ENCODE measurements around the gene DTX2. TPM values are rescaled to one million over a fixed set of nuclear protein-coding genes. Genes with fewer than 3 reads are reported as not detected.
"Not testable (repeated sequence)": the region's sequence is repeated elsewhere in the genome, so short reads cannot be mapped to it uniquely, and the experiment has no call there.

Gene DTX2
- total RNA-seq, 1 donor from 2014 or later = 23.3 TPM

DNA sequence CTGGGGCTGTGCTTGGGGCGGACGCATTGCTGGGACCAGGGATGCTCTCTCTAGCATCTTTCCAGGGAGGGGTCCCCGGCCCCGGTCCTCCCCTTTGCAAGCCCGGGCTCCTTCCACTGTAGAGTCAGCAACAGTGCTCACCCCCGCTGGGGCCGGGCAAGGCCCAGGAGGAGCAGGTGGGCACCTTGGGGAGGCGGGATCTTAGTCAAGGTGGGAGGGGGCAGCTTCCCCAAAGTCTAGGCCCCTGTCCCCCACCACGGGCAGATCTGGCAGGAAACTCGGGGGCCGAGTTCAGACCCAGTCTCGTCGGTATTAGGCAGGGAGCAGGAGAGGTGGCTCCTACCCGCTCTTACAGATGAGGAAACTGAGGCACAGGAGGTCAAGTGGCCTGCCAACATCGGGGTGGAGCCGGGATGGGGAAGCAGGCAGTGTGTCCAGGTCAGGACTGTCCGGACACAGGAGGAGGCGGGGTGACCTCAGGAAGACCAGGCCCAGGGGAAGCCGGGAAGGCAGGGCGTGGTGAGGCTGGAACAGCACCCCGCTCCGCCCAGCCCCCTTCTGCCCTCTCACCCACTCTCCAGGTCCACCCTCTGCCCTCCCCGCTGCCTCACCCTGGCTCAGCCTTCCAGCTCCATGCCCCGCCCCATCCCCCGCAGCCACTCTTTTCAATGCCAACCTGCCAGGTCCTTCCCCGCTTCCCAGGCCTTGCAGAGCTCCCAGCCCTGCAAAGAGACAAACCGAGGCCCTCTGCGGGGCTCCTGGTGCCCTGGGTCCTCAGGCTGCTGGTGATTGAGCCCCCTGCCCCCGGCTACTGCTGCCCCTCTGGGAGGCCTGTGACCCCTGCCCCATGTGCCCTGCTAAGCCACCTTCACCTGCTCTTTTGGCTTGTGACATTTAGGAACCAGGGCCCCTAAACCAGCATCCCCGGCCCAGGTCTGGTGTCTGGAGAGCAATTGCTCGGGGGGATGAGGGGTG, 50.7 kb downstream of the DTX2 start:
- not testable (repeated sequence) for H3K4me1 Mint-ChIP-seq (ENCODE audit: low read depth, unreplicated experiment); H3K27me3 Mint-ChIP-seq (ENCODE audit: unreplicated experiment); H3K36me3 Mint-ChIP-seq (ENCODE audit: unreplicated experiment); H3K9me3 Mint-ChIP-seq (ENCODE audit: unreplicated experiment); H3K4me3 Mint-ChIP-seq (ENCODE audit: unreplicated experiment); DNase-seq; H3K27ac Mint-ChIP-seq (ENCODE audit: unreplicated experiment)

GRCh38 chr7:76512941-76513816, 51.7 kb downstream of the DTX2 start:
- no peak overlapping the region for H3K4me3 Mint-ChIP-seq (ENCODE audit: unreplicated experiment)
- H3K27ac Mint-ChIP-seq (ENCODE audit: unreplicated experiment) = peak overlapping the region; percentile 55
- peaks cover 2% of the 10 kb centered on the region for H3K27me3 Mint-ChIP-seq (ENCODE audit: unreplicated experiment)
- H3K4me1 Mint-ChIP-seq (ENCODE audit: low read depth, unreplicated experiment) = peaks cover 2% of the 10 kb centered on the region
- DNase-seq = peak; percentile 64
- no peaks in the 10 kb centered on the region for H3K36me3 Mint-ChIP-seq (ENCODE audit: unreplicated experiment)
- H3K9me3 Mint-ChIP-seq (ENCODE audit: unreplicated experiment) = peaks cover 6% of the 10 kb centered on the region
- TF ChIP-seq, protein P1, sequence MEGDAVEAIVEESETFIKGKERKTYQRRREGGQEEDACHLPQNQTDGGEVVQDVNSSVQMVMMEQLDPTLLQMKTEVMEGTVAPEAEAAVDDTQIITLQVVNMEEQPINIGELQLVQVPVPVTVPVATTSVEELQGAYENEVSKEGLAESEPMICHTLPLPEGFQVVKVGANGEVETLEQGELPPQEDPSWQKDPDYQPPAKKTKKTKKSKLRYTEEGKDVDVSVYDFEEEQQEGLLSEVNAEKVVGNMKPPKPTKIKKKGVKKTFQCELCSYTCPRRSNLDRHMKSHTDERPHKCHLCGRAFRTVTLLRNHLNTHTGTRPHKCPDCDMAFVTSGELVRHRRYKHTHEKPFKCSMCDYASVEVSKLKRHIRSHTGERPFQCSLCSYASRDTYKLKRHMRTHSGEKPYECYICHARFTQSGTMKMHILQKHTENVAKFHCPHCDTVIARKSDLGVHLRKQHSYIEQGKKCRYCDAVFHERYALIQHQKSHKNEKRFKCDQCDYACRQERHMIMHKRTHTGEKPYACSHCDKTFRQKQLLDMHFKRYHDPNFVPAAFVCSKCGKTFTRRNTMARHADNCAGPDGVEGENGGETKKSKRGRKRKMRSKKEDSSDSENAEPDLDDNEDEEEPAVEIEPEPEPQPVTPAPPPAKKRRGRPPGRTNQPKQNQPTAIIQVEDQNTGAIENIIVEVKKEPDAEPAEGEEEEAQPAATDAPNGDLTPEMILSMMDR (IDR thresholded peaks at IDR 0.05; ENCODE audit: partially characterized antibody, unreplicated experiment) = peak; percentile 68

- Mint-ChIP-seq H3K9me3 (ENCODE audit: unreplicated experiment) (peaks cover 6% of the 10 kb centered on the region), H3K27ac (ENCODE audit: unreplicated experiment) (peak overlapping the region; percentile 73), H3K4me3 (ENCODE audit: unreplicated experiment) (no peak overlapping the region), H3K36me3 (ENCODE audit: unreplicated experiment) (no peaks in the 10 kb centered on the region), H3K4me1 (ENCODE audit: low read depth, unreplicated experiment) (peaks cover 2% of the 10 kb centered on the region), H3K27me3 (ENCODE audit: unreplicated experiment) (peaks cover 2% of the 10 kb centered on the region)
- no peak for DNase-seq
- TF ChIP-seq, protein P1 (IDR thresholded peaks at IDR 0.05; ENCODE audit: partially characterized antibody, unreplicated experiment) = no peak
Measured at GRCh38 chr7:76513817-76514799, 52.6 kb downstream of the DTX2 start.

DNA sequence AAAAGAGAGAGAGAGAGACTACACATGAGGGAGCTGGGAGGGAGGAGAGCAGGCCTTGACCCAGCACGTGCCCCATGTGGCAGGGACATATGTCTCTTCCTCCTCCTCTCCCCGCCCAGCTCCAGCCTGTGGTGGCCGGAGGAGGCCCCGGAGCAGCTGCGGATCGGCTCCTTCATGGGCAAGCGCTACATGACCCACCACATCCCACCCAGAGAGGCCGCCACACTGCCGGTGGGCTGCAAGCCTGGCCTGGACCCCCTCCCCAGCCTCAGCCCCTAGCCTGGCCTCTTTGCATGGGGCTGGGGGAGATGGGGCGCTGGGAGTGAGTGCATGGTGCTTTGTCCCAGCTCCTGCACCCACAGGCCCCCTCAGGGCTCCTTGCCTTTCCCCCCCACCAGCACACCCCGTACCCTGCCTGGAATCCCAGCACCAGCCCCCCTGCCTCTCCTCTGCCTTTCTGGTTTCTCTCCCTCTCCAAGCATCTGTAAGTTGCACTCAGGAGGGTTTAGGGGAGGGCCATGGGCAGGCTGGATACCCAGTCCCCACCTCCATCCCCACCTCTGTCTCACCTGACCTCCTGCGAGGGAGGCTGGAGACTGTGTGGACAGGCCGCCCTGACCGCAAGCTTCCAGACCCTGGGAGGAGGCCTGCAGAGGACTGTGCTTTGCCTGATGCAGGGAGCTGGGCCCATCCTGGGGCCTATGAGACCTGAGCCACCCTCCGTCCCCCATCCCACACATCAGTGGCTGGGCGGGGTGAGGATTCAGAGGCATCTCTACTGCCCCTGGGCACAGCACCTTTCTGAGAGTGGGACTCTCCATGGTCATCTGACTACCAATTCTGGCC, 53.6 kb downstream of the DTX2 start:
- TF ChIP-seq, protein P1 (IDR thresholded peaks at IDR 0.05; ENCODE audit: partially characterized antibody, unreplicated experiment) = no peak
- no peaks in the 10 kb centered on the region for H3K36me3 Mint-ChIP-seq (ENCODE audit: unreplicated experiment)
- no peaks in the 10 kb centered on the region for H3K4me1 Mint-ChIP-seq (ENCODE audit: low read depth, unreplicated experiment)
- DNase-seq = peak; percentile 52
- no peak overlapping the region for H3K4me3 Mint-ChIP-seq (ENCODE audit: unreplicated experiment)
- H3K9me3 Mint-ChIP-seq (ENCODE audit: unreplicated experiment) = peaks cover 3% of the 10 kb centered on the region
- H3K27ac Mint-ChIP-seq (ENCODE audit: unreplicated experiment) = peak overlapping the region; percentile 73
- H3K27me3 Mint-ChIP-seq (ENCODE audit: unreplicated experiment) = peaks cover 2% of the 10 kb centered on the region
